HPDE6-E6E7 (cell line): ENCODE results near the gene RLIM.

ENCODE experiments used
- DNase-seq: peaks from one replicate; pipeline ENCODE4 v3.0.0; 2011; ENCODE audit warnings: missing footprints; ENCODE audit errors: extremely low spot score

Gene RLIM

DNA sequence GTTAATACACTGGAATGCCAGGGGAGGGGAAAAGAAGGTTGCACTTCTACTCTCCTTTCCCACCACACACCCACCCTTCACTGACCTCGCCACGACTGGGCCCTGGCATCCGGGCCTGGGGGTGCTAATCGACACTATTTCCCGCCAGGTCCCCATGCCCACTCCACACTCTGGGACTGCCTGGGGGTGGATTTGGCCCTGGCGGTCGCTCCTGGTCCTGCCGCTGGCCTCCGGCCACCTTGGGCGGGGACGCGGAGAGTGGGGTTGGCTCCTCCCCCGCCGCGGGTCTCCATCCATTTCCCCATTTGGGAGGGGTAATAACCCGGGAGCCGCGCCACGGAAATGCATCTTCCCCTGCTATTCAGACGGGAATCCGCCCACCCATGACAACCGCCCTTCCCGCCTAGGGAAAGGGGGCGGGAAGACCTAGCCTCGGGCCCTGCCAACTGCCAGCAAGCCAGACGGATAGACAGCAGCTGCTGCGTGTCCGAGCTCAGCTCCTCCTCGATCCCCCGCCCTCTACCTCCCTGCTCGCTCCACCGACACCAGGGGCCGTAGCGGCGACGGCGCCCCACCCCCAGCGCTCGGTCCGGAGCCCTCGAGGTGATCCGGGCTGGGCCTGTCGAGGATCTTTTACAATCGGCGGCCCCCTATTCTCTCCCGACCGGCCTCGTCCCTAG, 78.1 kb downstream of the RLIM start:
- DNase-seq = peak; percentile 63

DNA sequence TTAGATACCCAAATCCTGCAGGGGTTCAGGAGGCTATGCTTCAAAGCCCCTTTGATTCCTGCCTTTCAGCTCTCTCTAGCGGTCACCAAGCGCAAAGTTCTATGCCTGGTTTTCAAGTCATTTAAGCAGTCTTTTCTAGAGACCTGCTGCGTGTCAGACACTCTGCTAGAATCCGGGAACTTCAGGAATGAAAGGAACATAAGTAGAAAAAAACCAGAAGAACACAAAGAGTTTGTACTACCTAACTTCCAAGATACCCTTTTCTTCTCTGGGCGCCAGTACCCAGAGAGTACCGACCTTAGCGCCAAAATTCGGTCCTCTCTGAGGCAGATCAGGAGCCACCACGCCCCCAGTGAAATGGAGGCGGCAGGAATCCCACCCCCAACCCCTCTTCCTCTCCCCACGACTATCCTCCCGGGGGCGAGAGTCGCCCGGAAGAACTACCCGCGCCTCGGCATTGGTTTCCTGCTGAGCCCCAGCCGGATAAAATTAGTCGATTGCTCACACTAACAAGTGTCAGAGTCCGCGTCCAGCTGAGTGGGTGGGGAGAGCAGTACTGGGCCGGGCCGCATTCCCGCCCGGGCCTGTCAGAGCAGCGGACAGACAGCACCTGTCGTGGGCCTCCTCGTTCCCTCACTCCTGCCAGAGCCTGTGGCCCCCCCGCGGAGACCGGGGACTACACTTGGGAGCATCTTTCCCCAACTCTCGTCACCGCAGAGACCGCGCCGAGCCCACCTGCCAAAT, 78.8 kb downstream of the RLIM start:
- DNase-seq = peak; percentile 58
